Measurements from ENCODE around the gene TBC1D21. TPM values are rescaled to one million over a fixed set of nuclear protein-coding genes. Genes with fewer than 3 reads are reported as not detected.

TBC1D21 gene
- total RNA-seq, 1 experiment from 2014 or later = not detected

GRCh38 chr15:73892446-73893226 is 19.3 kb downstream of the TBC1D21 start:
- no peak overlapping the region for H2AFZ ChIP-seq (ENCODE audit: low read length)
- H2BK15ac ChIP-seq (ENCODE audit: low read depth, low read length) = no peak overlapping the region
- no peak overlapping the region for H3K14ac ChIP-seq (ENCODE audit: insufficient read depth, low read length)
- no CpG with 5 or more reads among the region's 13 CpGs for WGBS (ENCODE audit: extremely low coverage, insufficient read length, low lambda C conversion rate)
- H2AK5ac ChIP-seq (ENCODE audit: insufficient read length, low read length) = no peak overlapping the region
- no peak overlapping the region for H2BK12ac ChIP-seq (ENCODE audit: insufficient read length, low read depth, low read length)
- H3K9me3 Mint-ChIP-seq = peaks cover 0 to 9% of the 10 kb centered on the region in 2 experiments; a peak in 4 of 5 replicates
- no peak overlapping the region for H2BK5ac ChIP-seq (ENCODE audit: insufficient read length, low read length)
- no peaks in the 10 kb centered on the region for H3K4me1 ChIP-seq (ENCODE audit: insufficient read depth, low read length)
- peaks cover 0 to 6% (median 5%) of the 10 kb centered on the region in 3 experiments; a peak in 2 of 7 replicates for H3K36me3 Mint-ChIP-seq (ENCODE audit: insufficient read depth in 1 of 3, low read depth in 3 of 3)
- H3K79me2 ChIP-seq (ENCODE audit: insufficient read depth, low read length) = no peaks in the 10 kb centered on the region
- no peak overlapping the region for H3K4ac ChIP-seq (ENCODE audit: low read depth, low read length)
- H3K23me2 ChIP-seq (ENCODE audit: insufficient read length, low read depth, low read length, poor library complexity, severe bottlenecking) = no peaks in the 10 kb centered on the region
- H3K18ac ChIP-seq (ENCODE audit: insufficient read length, low read depth, low read length) = no peak overlapping the region
- no peak overlapping the region for H4K5ac ChIP-seq (ENCODE audit: insufficient read length, low read depth, low read length)
- H3K79me1 ChIP-seq (ENCODE audit: insufficient read depth, low read depth, low read length, poor library complexity, severe bottlenecking) = no peaks in the 10 kb centered on the region
- H3K4me3 Mint-ChIP-seq = no peak overlapping the region
- peak; percentile 16 for DNase-seq
- H2BK120ac ChIP-seq (ENCODE audit: low read depth, low read length, poor library complexity, severe bottlenecking) = no peak overlapping the region
- peaks cover 19% of the 10 kb centered on the region for H3K27me3 Mint-ChIP-seq (ENCODE audit: low read depth)
- no peak overlapping the region for H3K27ac Mint-ChIP-seq
- H3K27me3 ChIP-seq (ENCODE audit: insufficient read depth, low read length) = no peaks in the 10 kb centered on the region
- H3K4me1 Mint-ChIP-seq = peaks cover 9 to 13% of the 10 kb centered on the region in 2 experiments
- no peak overlapping the region for H3K9ac ChIP-seq (ENCODE audit: extremely low read depth, insufficient read length, low read length)
- no peak for TF ChIP-seq CTCF (conservative IDR thresholded peaks at IDR 0.05)
- H3K4me2 ChIP-seq (ENCODE audit: insufficient read depth, insufficient read length, low read length) = no peak overlapping the region
- no peak overlapping the region for H3K56ac ChIP-seq (ENCODE audit: insufficient read length, low read depth, low read length)
- H3T11ph ChIP-seq (ENCODE audit: low read length) = no peak overlapping the region
- H3K23ac ChIP-seq (ENCODE audit: insufficient read length, low read depth, low read length) = no peak overlapping the region
- H3K9me3 ChIP-seq (ENCODE audit: control insufficient read depth, low read depth, low read length) = peaks cover 5% of the 10 kb centered on the region
- H4K8ac ChIP-seq (replicated peaks; ENCODE audit: insufficient read length, low read depth, low read length) = no peak overlapping the region
- H4K91ac ChIP-seq (ENCODE audit: insufficient read length, low read depth, low read length) = no peak overlapping the region
- H3K27ac ChIP-seq (ENCODE audit: insufficient read length, low read depth, low read length) = no peak overlapping the region
- no peaks in the 10 kb centered on the region for H4K20me1 ChIP-seq (ENCODE audit: control insufficient read depth, insufficient read depth, insufficient read length)
- H2BK20ac ChIP-seq (ENCODE audit: low read depth, low read length, poor library complexity, severe bottlenecking) = no peak overlapping the region

All from H9 (cell line).